K562 (cell line): ENCODE results near the gene DLX2. TPM values are rescaled to one million over a fixed set of nuclear protein-coding genes. Genes with fewer than 3 reads are reported as not detected.

Experiments used
- ARID4B ChIP-seq: sonication (generic); formaldehyde crosslinking; IDR thresholded peaks from 2 replicates; pipeline ENCODE4 v1.8.0; 2022; ENCODE audit warnings: mild to moderate bottlenecking, missing genetic modification reagents
- ASH1L ChIP-seq: fragments of 450-650 bp; IDR thresholded peaks from 2 replicates; pipeline ENCODE4 v1.6.1; 2018; ENCODE audit warnings: borderline replicate concordance, mild to moderate bottlenecking, low read depth; ENCODE audit not compliant: partially characterized antibody
- CHD1 ChIP-seq: fragments of 200-600 bp; sonication (generic); IDR thresholded peaks from one replicate; pipeline ENCODE4 v1.6.1; 2012; ENCODE audit warnings: mild to moderate bottlenecking, moderate library complexity, low read length, inconsistent platforms
- MNT ChIP-seq, 2 experiments: fragments of 450-650 bp; conservative IDR thresholded peaks; 2 replicates each; pipeline ENCODE4 v1.6.1; 2017; ENCODE audit warnings: mild to moderate bottlenecking in 2 of 2, moderate library complexity in 2 of 2
- NELFE ChIP-seq: IDR thresholded peaks from 2 replicates; pipeline ENCODE4 v1.6.1; 2011; ENCODE audit warnings: mild to moderate bottlenecking; ENCODE audit not compliant: insufficient read depth, insufficient read length
- PBX2 ChIP-seq, 2 experiments: IDR thresholded peaks in 1 of 2; conservative IDR thresholded peaks in 1 of 2; 2 replicates each; pipeline ENCODE4 v1.6.1; 2016; ENCODE audit warnings: low read depth in 2 of 2, mild to moderate bottlenecking in 1 of 2, missing compliant biosample characterization in 1 of 2, missing genetic modification characterization in 1 of 2, moderate library complexity in 1 of 2
- PRMT5 ChIP-seq: sonication (generic); formaldehyde crosslinking; IDR thresholded peaks from 2 replicates; pipeline ENCODE4 v1.5.0; 2020; ENCODE audit warnings: missing genetic modification reagents
- RBM14 ChIP-seq: fragments of 200-400 bp; formaldehyde crosslinking; IDR thresholded peaks from 2 replicates; pipeline ENCODE4 v1.6.1; 2018; ENCODE audit warnings: low read depth, mild to moderate bottlenecking, low read length, moderate library complexity, borderline replicate concordance; ENCODE audit not compliant: insufficient read depth
- ZNF12 ChIP-seq: sonication (generic); formaldehyde crosslinking; IDR thresholded peaks from 2 replicates; pipeline ENCODE4 v1.4.0; 2020; ENCODE audit warnings: mild to moderate bottlenecking, missing genetic modification reagents
- ZNF316 ChIP-seq: fragments of 450-650 bp; IDR thresholded peaks from 2 replicates; pipeline ENCODE4 v1.6.1; 2016
- ZNF639 ChIP-seq, 2 experiments: fragments of 200-800 bp in 1 of 2; sonication (Bioruptor generic) in 1 of 2; sonication (generic) in 1 of 2; formaldehyde crosslinking in 1 of 2; IDR thresholded peaks in 1 of 2; conservative IDR thresholded peaks in 1 of 2; 2 replicates each; pipeline versions ENCODE4 v1.5.0 to v1.6.1; 2016 to 2020; ENCODE audit warnings: missing compliant biosample characterization in 1 of 2, missing genetic modification characterization in 1 of 2, missing genetic modification reagents in 1 of 2
- ZNF668 ChIP-seq: fragments of 250-450 bp; sonication (Bioruptor Pico); IDR thresholded peaks from 2 replicates; pipeline ENCODE4 v1.8.0; 2022; ENCODE audit warnings: mild to moderate bottlenecking, inconsistent platforms
- polyA plus RNA-seq, 8 experiments: library from polyadenylated mRNA; depleted of rRNA in 4 of 8; stranded (reverse) in 5 of 8; unstranded in 3 of 8; fragments of >200 nt; fragmentation: Nextera tagmentation in 2 of 8; fragmentation: Illumina TruSeq in 1 of 8; extraction: Ambion mirVana in 2 of 8; extraction: Trizol in 1 of 8; gene quantifications; 2 replicates each; pipeline versions ENCODE4 v1.2.1 to v1.2.3, GENCODE V29; 2011 to 2014; ENCODE audit warnings: inconsistent platforms in 1 of 8, missing spikeins in 1 of 8
- total RNA-seq, 7 experiments: library from RNA; depleted of rRNA in 6 of 7; stranded (reverse); fragments of >200 nt in 6 of 7; fragmentation: Illumina TruSeq in 2 of 7; extraction: Trizol in 2 of 7; gene quantifications; 2 replicates each; pipeline versions ENCODE4 v1.2.1 to v1.2.3, GENCODE V29; 2011 to 2021; ENCODE audit warnings: low replicate concordance in 1 of 7

The DLX2 gene
- total and polyA plus RNA-seq, 9 of the 15 experiments (the other 6 are each of a cell fraction or from before 2014, with no cell fraction given), result 0.14 to 4.3 (median 0.86) TPM

GRCh38 chr2:172102391-172103359, at the start of gene DLX2 (continued):
- TF ChIP-seq MNT (conservative IDR thresholded peaks at IDR 0.05), result peak; percentile 89 to 94
- TF ChIP-seq PRMT5, result no peak
- TF ChIP-seq ARID4B, result peak; percentile 88
- no peak for TF ChIP-seq ZNF316
- TF ChIP-seq ZNF639 (CRISPR knock-in tag; conservative IDR thresholded peaks at IDR 0.05 in 1 of 2, IDR thresholded peaks at IDR 0.05 in 1 of 2), result 0 out of 4 replicates have a peak, but pooled peaks of 1 of the 2 experiments have one; percentile 29
- no peak for TF ChIP-seq ASH1L
- no peak for TF ChIP-seq NELFE
- no peak for TF ChIP-seq ZNF668
- TF ChIP-seq PBX2 (CRISPR knock-in tag; IDR thresholded peaks at IDR 0.05; ENCODE audit: low read depth), result no peak
- TF ChIP-seq PBX2 (tag; conservative IDR thresholded peaks at IDR 0.05; ENCODE audit: low read depth), result no peak
- no peak for TF ChIP-seq ZNF12 (CRISPR knock-in tag)
- TF ChIP-seq CHD1, result no peak
- 0 out of 2 replicates have a peak, but pooled peaks have one; percentile 10 for TF ChIP-seq RBM14
